NT2/D1 (cell line): Measurements from ENCODE around the gene TMEM184C.

Source experiments
- YY1 ChIP-seq: IDR thresholded peaks from 2 replicates; pipeline ENCODE4 v1.6.1; 2011; ENCODE audit not compliant: insufficient read length, insufficient read depth
- ZNF274 ChIP-seq: IDR thresholded peaks from 2 replicates; pipeline ENCODE4 v1.6.1; 2011; ENCODE audit warnings: mild to moderate bottlenecking, low read depth, low read length

DNA sequence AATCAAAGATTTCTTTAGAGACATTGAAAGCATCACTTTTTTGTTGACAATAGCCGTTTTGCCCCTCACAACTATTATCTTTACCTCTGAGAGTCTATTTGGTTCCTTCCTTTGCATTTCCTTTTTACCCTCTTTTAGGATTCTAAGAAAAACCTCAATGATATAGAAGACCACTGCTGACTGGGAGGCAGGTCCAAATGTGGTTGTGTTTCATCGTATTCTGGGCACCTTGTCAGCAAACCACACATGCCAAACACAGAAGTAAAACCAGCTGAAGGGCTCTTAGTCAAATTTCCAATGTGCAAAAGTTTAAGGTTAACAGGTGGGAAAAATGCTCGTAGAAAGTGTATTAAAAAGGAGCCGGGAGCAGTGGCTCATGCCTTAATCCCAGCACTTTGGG lies 71.9 kb downstream of the TMEM184C start:
- TF ChIP-seq ZNF274 (no peak), YY1 (no peak)
